Upper lobe of left lung (tissue), 4 donors: ENCODE measurements around the gene RNF6.

Experiments used
- CTCF ChIP-seq, 6 experiments: fragments of 450-650 bp in 4 of 6; fragments of 200-600 bp in 2 of 6; sonication (generic) in 2 of 6; IDR thresholded peaks; one replicate each; pipeline ENCODE4 v1.5.1; 2016 to 2019; ENCODE audit warnings: antibody characterized with exemption in 6 of 6
- EP300 ChIP-seq, 4 donors: sonication (generic); formaldehyde crosslinking; IDR thresholded peaks; one replicate each; pipeline ENCODE4 v1.5.1; 2017; ENCODE audit warnings: antibody characterized with exemption in 4 of 4, control low read depth in 2 of 4
- POLR2A ChIP-seq, 4 donors: fragments of 450-650 bp; IDR thresholded peaks; one replicate each; pipeline ENCODE4 v1.5.1; 2016 to 2017; ENCODE audit warnings: antibody characterized with exemption in 4 of 4, mild to moderate bottlenecking in 2 of 4

GRCh38 chr13:26168237-26168814 lies 53.8 kb downstream of the RNF6 start:
- no peak for TF ChIP-seq CTCF (IDR thresholded peaks at IDR 0.05)
- TF ChIP-seq EP300 (IDR thresholded peaks at IDR 0.05) = no peak
- no peak for TF ChIP-seq POLR2A (IDR thresholded peaks at IDR 0.05)
